Activated B cell treated with CpG ODN at 0.5 μM for 24 hours (primary cell): Measurements from ENCODE around the gene AIPL1. TPM values are rescaled to one million over a fixed set of nuclear protein-coding genes. Genes with fewer than 3 reads are reported as not detected.

ENCODE experiments used
- ATAC-seq: fragments of 200-7000 bp; cut with Tn5 transposase; one replicate; pipeline ENCODE4 v1.10.0; 2021; ENCODE audit warnings: low read depth, mild to moderate bottlenecking, moderate library complexity
- CTCF ChIA-PET: fragments of 350-600 bp; sonication (Branson Sonifier 250); formaldehyde crosslinking; loops from one replicate; lab custom pipeline; 2021; ENCODE audit warnings: antibody characterized with exemption; lab: Charles Lee
- POLR2A ChIA-PET: fragments of 350-600 bp; sonication (Branson Sonifier 250); formaldehyde crosslinking; loops from one replicate; lab custom pipeline; 2021; ENCODE audit warnings: antibody characterized with exemption; lab: Charles Lee
- DNase-seq: peaks from one replicate; pipeline ENCODE4 v3.0.0; 2022
- H3K27ac Mint-ChIP-seq: one replicate; pipeline ENCODE4 v1.8.0; 2020; ENCODE audit warnings: mixed read lengths
- H3K27me3 Mint-ChIP-seq: one replicate; pipeline ENCODE4 v1.8.0; 2021; ENCODE audit warnings: mixed read lengths
- H3K36me3 Mint-ChIP-seq: one replicate; pipeline ENCODE4 v1.8.0; 2021; ENCODE audit warnings: low read depth, mixed read lengths
- H3K4me1 Mint-ChIP-seq: one replicate; pipeline ENCODE4 v1.8.0; 2021; ENCODE audit warnings: mixed read lengths
- H3K4me3 Mint-ChIP-seq: one replicate; pipeline ENCODE4 v1.8.0; 2020; ENCODE audit warnings: mild to moderate bottlenecking, mixed read lengths
- H3K9me3 Mint-ChIP-seq: one replicate; pipeline ENCODE4 v1.8.0; 2020; ENCODE audit warnings: mixed read lengths
- intact Hi-C: fragments of 100-400 bp; cut with micrococcal nuclease; formaldehyde crosslinking; loops from one replicate; pipeline ENCODE4 v1.15.1; 2024
- total RNA-seq: library from RNA; stranded (reverse); gene quantifications from 2 replicates; pipeline ENCODE4 v1.2.3, GENCODE V29; 2022
- TF ChIP-seq, protein P1 (sequence below): fragments of 200-600 bp; IDR thresholded peaks from one replicate; pipeline ENCODE4 v1.8.0; 2022; ENCODE audit warnings: antibody characterized with exemption, mild to moderate bottlenecking

AIPL1 gene
- total RNA-seq, 1 donor from 2014 or later: not detected

DNA sequence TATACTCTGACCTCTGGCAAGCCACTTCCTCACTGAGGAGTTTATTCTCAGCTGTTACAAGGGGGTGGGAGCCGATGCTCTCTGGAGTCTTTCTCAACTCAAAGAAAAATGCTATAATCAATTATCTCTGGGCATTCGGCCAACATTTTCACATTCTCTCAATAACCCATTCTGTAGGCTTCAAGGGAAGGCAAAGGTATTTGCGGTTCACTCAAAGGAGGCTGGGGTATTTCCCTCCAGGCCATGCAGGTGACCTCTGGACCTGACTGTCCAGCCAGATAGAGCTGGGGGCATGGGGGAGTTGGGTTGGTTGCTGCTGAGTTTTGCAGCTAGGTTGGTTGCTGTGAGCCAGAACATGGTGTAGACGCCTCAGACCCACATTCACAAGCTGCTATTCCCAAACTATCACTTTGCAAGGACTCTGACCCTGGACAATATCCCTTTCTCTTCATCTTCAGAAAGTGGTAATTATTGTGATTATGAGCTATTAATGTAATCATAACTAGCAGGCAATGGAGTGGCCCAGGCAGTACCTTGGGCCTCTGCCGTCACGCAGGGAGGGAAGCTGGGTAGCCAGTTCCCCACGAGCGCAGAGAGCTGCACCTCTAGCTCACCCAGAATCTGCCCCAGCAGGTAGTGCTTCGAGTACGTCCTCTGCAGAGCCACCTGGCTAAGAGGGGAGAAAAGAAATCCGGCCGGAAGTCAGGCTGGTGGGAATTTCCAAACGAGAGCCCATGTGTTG lies 42.1 kb downstream of the AIPL1 start:
- intact Hi-C loops: no loop called here
- Mint-ChIP-seq H3K36me3 (no peaks in the 10 kb centered on the region), H3K27ac (no peak overlapping the region), H3K4me3 (no peak overlapping the region), H3K27me3 (peaks cover 21% of the 10 kb centered on the region), H3K4me1 (no peaks in the 10 kb centered on the region), H3K9me3 (peaks cover 2% of the 10 kb centered on the region)
- TF ChIP-seq, protein P1, sequence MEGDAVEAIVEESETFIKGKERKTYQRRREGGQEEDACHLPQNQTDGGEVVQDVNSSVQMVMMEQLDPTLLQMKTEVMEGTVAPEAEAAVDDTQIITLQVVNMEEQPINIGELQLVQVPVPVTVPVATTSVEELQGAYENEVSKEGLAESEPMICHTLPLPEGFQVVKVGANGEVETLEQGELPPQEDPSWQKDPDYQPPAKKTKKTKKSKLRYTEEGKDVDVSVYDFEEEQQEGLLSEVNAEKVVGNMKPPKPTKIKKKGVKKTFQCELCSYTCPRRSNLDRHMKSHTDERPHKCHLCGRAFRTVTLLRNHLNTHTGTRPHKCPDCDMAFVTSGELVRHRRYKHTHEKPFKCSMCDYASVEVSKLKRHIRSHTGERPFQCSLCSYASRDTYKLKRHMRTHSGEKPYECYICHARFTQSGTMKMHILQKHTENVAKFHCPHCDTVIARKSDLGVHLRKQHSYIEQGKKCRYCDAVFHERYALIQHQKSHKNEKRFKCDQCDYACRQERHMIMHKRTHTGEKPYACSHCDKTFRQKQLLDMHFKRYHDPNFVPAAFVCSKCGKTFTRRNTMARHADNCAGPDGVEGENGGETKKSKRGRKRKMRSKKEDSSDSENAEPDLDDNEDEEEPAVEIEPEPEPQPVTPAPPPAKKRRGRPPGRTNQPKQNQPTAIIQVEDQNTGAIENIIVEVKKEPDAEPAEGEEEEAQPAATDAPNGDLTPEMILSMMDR: no peak
- no peak for DNase-seq
- ChIA-PET POLR2A (no interaction called here), CTCF (no interaction called here)
- ATAC-seq: no peak

DNA sequence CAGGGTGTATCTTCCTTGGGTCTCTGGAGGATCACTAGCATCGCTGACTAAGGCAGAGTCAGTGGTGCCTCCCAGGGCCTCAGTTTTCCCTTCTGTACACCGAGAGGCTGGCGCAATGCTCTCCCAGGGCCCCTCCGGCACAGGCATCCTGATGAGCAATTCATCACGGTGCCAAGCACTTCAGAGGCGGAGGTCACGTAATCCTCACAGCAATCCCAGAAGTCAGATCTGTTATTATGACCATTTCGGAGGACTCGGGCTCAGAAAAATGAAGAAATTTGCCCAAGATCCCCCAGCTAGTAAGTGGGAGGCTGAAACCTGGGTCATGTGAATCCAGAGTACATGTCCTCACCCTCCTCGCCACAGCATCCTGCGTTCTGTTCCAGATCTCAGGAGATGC lies 46.5 kb downstream of the AIPL1 start:
- TF ChIP-seq, protein P1: no peak
- Mint-ChIP-seq H3K9me3 (no peaks in the 10 kb centered on the region), H3K27me3 (peaks cover 10% of the 10 kb centered on the region), H3K4me1 (no peaks in the 10 kb centered on the region), H3K36me3 (no peaks in the 10 kb centered on the region), H3K4me3 (no peak overlapping the region), H3K27ac (no peak overlapping the region)
- intact Hi-C loops: no loop called here
- ChIA-PET POLR2A (no interaction called here), CTCF (no interaction called here)
- ATAC-seq (no peak), DNase-seq (no peak)

DNA sequence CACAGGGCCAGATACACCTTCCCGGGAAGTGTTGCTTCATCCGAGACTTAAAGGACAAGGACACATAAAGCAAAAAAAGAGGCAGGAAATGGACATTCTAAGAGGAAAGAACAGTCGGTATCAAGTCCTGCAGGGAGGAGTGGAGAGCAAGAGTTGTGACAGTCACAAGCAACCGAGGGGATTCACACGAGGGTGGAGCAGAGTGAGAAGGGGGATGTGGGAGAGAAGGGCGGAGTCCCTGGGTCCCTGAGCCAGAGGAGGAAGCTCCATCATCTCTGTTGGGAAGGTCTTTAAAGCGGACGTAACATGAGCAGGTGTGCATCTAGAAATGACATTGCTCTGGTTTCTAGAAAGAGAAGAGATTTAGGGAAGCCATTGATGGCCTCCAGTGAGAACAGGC lies 47.1 kb downstream of the AIPL1 start:
- no peaks in the 10 kb centered on the region for H3K9me3 Mint-ChIP-seq
- H3K27ac Mint-ChIP-seq: no peak overlapping the region
- H3K27me3 Mint-ChIP-seq: peaks cover 6% of the 10 kb centered on the region
- TF ChIP-seq, protein P1: no peak
- ChIA-PET POLR2A (no interaction called here), CTCF (no interaction called here)
- intact Hi-C loops: no loop called here
- no peak overlapping the region for H3K4me3 Mint-ChIP-seq
- no peaks in the 10 kb centered on the region for H3K4me1 Mint-ChIP-seq
- DNase-seq (no peak), ATAC-seq (no peak)
- no peaks in the 10 kb centered on the region for H3K36me3 Mint-ChIP-seq

DNA sequence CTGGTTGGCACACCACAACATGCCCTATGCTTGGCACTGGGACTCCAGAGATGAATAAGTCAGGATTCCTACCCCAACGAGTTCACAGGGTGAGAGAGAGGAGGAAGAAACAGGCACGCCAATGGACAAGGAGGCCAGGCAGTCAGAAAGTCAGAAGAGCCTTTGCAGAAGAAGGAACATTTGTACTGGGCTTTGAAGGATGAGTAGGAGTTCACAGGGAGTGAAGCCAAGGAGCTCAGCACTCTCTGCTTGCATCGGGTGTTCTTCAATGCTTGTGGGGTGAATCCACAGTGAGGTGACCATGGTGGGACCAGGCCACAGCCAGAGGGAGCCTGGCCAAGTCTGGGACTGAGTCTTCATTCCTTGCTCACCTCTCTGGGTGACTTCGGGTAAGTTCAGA lies 47.5 kb downstream of the AIPL1 start:
- Mint-ChIP-seq H3K36me3 (no peaks in the 10 kb centered on the region), H3K27ac (no peak overlapping the region), H3K4me1 (no peaks in the 10 kb centered on the region), H3K9me3 (no peaks in the 10 kb centered on the region), H3K27me3 (peaks cover 3% of the 10 kb centered on the region), H3K4me3 (no peak overlapping the region)
- TF ChIP-seq, protein P1: no peak
- CTCF ChIA-PET: no interaction called here
- no peak for DNase-seq
- intact Hi-C loops: no loop called here
- POLR2A ChIA-PET: no interaction called here
- ATAC-seq: no peak

DNA sequence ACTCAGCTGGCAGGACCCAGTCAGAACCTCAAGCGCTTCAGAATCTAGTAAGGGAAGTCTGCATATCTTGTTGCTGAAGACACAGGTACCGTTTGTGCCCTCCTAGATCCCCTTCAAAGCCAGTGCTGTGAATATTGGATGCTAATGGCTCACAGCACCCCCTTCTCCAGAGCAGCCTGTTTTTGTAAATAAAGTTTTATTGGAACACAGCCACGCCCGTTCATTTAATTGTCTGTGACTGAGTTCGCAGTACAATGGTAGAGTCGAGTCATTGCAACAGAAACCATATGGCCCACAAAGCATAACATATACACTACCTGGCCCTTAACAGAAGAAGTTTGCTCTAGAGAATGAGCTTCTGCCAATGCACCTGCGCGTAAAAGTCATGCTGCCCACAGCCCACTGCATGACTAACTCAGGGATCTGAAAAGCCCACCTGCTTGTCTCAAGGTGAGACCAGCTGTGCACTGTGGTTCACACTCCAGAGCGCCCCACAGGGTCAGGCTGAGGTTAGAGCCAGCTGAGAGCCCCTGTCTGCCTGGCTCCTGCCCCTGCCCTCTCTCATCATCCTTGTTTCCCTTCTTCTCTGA lies 48.8 kb downstream of the AIPL1 start:
- Mint-ChIP-seq H3K4me1 (no peaks in the 10 kb centered on the region), H3K27me3 (peaks cover 3% of the 10 kb centered on the region), H3K4me3 (no peak overlapping the region), H3K27ac (no peak overlapping the region), H3K9me3 (no peaks in the 10 kb centered on the region), H3K36me3 (no peaks in the 10 kb centered on the region)
- ChIA-PET POLR2A (no interaction called here), CTCF (no interaction called here)
- no peak for DNase-seq
- intact Hi-C loops: no loop called here
- ATAC-seq: no peak
- TF ChIP-seq, protein P1: no peak
